Measurements from ENCODE around the gene EFNA5. TPM values are rescaled to one million over a fixed set of nuclear protein-coding genes. Genes with fewer than 3 reads are reported as not detected.

Gene EFNA5
- polyA plus RNA-seq, 3 donors: 0.01 TPM; not detected in 2

- Histone ChIP-seq H3K36me3 (replicated peaks in 1 of 2; ENCODE audit: control insufficient read depth in 1 of 2, insufficient read depth in 2 of 2, low read length in 2 of 2) (no peaks in the 10 kb centered on the region), H4K20me1 (ENCODE audit: insufficient read depth, low read length) (no peaks in the 10 kb centered on the region), H3K9me3 (replicated peaks in 1 of 2; ENCODE audit: control insufficient read depth in 1 of 2, insufficient read depth in 1 of 2, low read length in 2 of 2) (no peaks in the 10 kb centered on the region), H3K4me3 (replicated peaks in 1 of 3; ENCODE audit: low read depth in 2 of 3, low read length in 3 of 3) (no peak overlapping the region), H3K4me2 (replicated peaks; ENCODE audit: extremely low read depth, low read length, poor library complexity, severe bottlenecking) (no peak overlapping the region), H2AFZ (ENCODE audit: insufficient read depth, low read depth, low read length, poor library complexity, severe bottlenecking) (no peak overlapping the region), H3K4me1 (ENCODE audit: control insufficient read depth in 1 of 2, insufficient read depth in 2 of 2, low read length in 2 of 2) (peaks cover 7 to 9% of the 10 kb centered on the region in 2 donors), H3K27me3 (ENCODE audit: control insufficient read depth in 2 of 2, insufficient read depth in 2 of 2, low read length in 2 of 2) (no peaks in the 10 kb centered on the region), H3K27ac (ENCODE audit: low read depth in 1 of 2, low read length in 2 of 2) (no peak overlapping the region), H3K9ac (ENCODE audit: insufficient read depth, low read length, poor library complexity, severe bottlenecking) (no peak overlapping the region), H3K79me2 (ENCODE audit: insufficient read depth, low read length) (no peaks in the 10 kb centered on the region)
- intact Hi-C loops (cut with micrococcal nuclease): no loop called here
- Mint-ChIP-seq H3K9me3 (no peaks in the 10 kb centered on the region), H3K4me3 (no peak overlapping the region), H3K27me3 (ENCODE audit: low read depth in 3 of 3) (peaks cover 0 to 2% (median 0%) of the 10 kb centered on the region in 3 donors), H3K4me1 (peaks cover 13% of the 10 kb centered on the region), H3K36me3 (no peaks in the 10 kb centered on the region), H3K27ac (no peak overlapping the region)
- TF ChIP-seq CTCF (IDR thresholded peaks at IDR 0.05): no peak
- WGBS (ENCODE audit: insufficient coverage): no CpG with 5 or more reads among the region's 6 CpGs
- DNase-seq: no peak
Measured at GRCh38 chr5:107426872-107427271, 243.9 kb downstream of the EFNA5 start.

- Mint-ChIP-seq H3K27me3 (ENCODE audit: low read depth in 3 of 3) (peaks cover 0 to 2% (median 0%) of the 10 kb centered on the region in 3 donors), H3K4me1 (peaks cover 13% of the 10 kb centered on the region), H3K27ac (no peak overlapping the region), H3K4me3 (no peak overlapping the region), H3K36me3 (no peaks in the 10 kb centered on the region), H3K9me3 (no peaks in the 10 kb centered on the region)
- H3K36me3 ChIP-seq (replicated peaks in 1 of 2; ENCODE audit: control insufficient read depth in 1 of 2, insufficient read depth in 2 of 2, low read length in 2 of 2): no peaks in the 10 kb centered on the region
- H3K27ac ChIP-seq (ENCODE audit: low read depth in 1 of 2, low read length in 2 of 2): no peak overlapping the region
- intact Hi-C loops (cut with micrococcal nuclease): no loop called here
- no peaks in the 10 kb centered on the region for H3K27me3 ChIP-seq (ENCODE audit: control insufficient read depth in 2 of 2, insufficient read depth in 2 of 2, low read length in 2 of 2)
- no peak overlapping the region for H3K4me2 ChIP-seq (replicated peaks; ENCODE audit: extremely low read depth, low read length, poor library complexity, severe bottlenecking)
- no peaks in the 10 kb centered on the region for H4K20me1 ChIP-seq (ENCODE audit: insufficient read depth, low read length)
- no peaks in the 10 kb centered on the region for H3K9me3 ChIP-seq (replicated peaks in 1 of 2; ENCODE audit: control insufficient read depth in 1 of 2, insufficient read depth in 1 of 2, low read length in 2 of 2)
- no peak overlapping the region for H2AFZ ChIP-seq (ENCODE audit: insufficient read depth, low read depth, low read length, poor library complexity, severe bottlenecking)
- H3K9ac ChIP-seq (ENCODE audit: insufficient read depth, low read length, poor library complexity, severe bottlenecking): no peak overlapping the region
- no peak for TF ChIP-seq CTCF (IDR thresholded peaks at IDR 0.05)
- peaks cover 7 to 9% of the 10 kb centered on the region in 2 donors for H3K4me1 ChIP-seq (ENCODE audit: control insufficient read depth in 1 of 2, insufficient read depth in 2 of 2, low read length in 2 of 2)
- no peak overlapping the region for H3K4me3 ChIP-seq (replicated peaks in 1 of 3; ENCODE audit: low read depth in 2 of 3, low read length in 3 of 3)
- no peak for DNase-seq
- WGBS (ENCODE audit: insufficient coverage): no CpG with 5 or more reads among the region's 1 CpG
- no peaks in the 10 kb centered on the region for H3K79me2 ChIP-seq (ENCODE audit: insufficient read depth, low read length)
Measured at GRCh38 chr5:107426209-107426608, 244.5 kb downstream of the EFNA5 start.

Measured in CD14-positive monocyte (primary cell).